GM19463 (cell line): ENCODE results near the gene CKM.
"Not testable (repeated sequence)": the region's sequence is repeated elsewhere in the genome, so short reads cannot be mapped to it uniquely, and the experiment has no call there.

ENCODE experiments used
- ATAC-seq: cut with Tn5 transposase; IDR thresholded peaks from one replicate; pipeline ENCODE4 v1.9.1; 2021; ENCODE audit warnings: mild to moderate bottlenecking, moderate library complexity; ENCODE audit not compliant: unreplicated experiment

The CKM gene

DNA sequence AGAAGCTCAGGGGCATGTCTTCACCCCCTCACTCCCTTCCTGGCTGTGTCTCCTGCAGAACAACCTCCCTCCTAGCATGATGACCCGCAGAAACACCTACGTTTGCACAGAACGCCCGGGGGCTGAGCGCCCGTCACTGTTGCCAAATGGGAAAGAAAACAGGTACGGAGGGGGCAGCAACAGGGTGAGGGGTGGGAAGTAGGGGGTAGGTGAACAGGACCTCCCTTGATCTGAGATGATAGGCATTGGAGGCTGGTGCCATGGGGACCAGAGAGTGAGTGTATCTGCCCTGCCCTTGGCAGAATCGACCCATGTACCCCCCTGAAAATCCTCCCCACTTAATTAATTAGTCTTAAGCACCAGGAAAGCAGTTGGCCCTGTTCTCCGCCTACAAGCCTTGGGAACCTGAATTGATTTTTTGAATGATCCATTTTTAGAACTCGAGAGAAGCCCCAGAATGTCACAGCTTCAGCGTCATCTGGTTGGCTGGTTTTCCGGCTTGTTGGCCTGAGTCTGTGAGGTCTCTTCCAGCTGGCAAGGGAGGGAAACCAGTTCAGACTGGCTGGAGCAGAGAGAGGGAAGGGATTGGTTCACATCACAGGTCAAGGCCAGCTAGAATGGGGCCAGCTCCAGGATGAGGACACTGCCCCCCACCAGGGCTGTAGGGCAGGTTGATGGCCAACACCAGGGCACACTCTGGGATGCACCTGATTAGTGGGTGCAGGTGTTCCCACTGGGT lies 28.2 kb downstream of the CKM start:
- no peak for ATAC-seq

DNA sequence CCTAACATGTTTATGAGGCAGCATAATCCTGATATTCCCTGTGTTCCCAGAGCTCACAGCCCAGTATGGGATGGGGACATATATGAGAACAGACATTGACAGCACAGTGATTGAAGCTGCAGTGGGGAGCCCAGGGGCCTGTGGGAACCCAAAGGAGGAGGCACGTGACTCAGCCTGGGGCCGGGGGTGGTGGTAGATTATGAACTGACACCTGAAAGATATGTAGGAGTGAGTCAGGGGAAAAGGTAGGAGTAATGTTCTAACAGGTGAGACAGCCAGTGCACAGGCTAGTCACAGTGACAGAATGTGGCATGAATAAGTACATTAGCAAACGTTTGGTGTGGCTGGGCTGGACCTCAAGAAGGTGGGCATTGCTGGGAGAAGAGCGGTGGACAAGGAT lies 29.0 kb downstream of the CKM start:
- no peak for ATAC-seq

DNA sequence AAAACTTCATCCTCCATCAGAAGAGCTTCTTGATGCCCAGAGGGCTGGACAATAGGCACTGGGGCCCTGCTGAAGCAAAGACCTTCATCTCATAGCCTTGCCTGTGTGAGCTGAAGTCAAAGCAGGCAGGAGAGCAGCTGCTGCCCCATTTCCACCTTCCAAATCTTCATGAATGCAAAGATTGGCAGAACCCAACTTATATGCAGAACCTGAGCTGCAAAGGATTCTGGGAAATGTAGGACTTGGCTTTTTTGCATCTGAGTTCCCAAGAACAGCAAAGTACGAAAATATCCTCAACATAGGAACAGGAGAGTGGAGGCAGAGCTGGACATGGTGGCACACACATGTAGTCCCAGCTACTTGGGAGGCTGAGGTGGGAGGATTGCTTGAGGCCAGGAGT lies 30.8 kb downstream of the CKM start:
- no peak for ATAC-seq

DNA sequence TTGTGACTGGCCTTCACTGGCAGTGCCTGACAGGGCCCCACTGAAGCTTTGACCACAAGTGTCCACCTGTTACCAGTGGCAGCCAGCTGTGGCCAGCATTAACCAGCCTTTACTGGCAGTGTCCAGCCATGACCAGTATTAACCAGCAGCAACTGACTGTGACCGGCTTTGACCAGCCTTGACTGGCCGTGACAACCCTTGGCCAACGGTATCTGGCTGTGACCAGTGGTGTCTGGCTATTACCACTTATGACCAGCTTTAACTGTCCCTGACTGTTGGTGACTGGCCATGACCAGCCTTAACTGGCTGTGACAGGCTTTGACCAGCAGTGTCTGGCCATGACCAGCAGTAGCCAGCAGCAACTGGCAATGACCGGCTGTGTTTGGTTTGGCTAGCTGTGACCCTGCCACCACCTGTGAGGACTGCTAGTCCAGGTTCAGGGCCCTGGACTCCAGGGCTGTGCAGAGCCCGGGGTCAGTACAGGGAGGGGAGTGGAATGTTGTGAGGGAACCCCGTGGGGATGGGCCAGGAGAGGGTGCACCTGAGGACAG lies 32.2 kb downstream of the CKM start:
- no peak for ATAC-seq

DNA sequence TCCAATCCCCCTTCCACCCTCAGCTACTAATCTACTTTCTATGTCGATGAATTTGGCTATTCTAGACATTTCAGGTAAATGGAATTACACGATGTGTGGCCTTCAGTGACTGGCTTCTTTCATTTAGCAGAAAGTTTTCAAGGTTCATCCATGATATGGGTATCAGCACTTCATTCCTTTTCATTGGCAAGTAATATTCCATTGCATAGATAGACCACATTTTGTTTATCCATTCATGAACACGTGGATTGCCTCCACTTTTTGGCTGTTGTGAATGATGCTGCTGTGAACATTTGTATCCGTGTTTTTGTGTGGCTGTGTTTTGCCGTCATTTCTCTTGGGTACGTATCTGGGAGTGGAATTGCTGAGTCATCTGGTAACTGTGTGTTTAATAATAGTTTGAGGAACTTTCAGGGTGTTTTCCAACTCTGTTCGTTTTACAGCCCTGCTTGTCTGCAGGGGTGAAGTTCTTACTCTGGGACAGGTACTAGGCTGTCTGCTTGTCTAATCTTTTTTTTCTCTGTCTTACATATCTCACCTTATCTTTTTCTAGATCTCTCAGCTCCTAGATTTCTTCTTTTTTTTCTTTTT lies 39.1 kb downstream of the CKM start:
- ATAC-seq = no peak

DNA sequence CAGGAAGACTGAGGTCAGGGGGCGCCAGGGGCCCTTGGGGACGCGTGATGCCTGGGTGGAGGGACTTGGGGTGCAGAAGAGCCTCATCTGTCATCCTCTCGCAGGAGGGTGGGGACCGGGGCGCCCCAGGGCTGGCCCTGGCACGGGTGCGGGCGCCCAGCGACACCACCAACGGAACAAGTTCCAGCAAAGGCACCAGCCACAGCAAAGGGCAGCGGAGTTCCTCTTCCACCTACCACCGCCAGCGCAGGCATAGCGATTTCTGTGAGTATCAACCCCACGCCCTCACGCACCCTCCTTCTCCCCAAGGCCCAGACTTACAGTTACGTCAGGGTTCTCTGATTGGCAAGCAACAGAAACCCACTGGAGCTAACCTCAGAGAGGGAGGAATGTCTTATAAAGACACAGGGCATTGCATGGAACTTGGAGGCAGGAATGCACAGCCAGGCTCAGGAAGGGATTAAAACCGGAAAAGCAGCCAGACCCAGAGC lies 42.2 kb downstream of the CKM start:
- no peak for ATAC-seq

DNA sequence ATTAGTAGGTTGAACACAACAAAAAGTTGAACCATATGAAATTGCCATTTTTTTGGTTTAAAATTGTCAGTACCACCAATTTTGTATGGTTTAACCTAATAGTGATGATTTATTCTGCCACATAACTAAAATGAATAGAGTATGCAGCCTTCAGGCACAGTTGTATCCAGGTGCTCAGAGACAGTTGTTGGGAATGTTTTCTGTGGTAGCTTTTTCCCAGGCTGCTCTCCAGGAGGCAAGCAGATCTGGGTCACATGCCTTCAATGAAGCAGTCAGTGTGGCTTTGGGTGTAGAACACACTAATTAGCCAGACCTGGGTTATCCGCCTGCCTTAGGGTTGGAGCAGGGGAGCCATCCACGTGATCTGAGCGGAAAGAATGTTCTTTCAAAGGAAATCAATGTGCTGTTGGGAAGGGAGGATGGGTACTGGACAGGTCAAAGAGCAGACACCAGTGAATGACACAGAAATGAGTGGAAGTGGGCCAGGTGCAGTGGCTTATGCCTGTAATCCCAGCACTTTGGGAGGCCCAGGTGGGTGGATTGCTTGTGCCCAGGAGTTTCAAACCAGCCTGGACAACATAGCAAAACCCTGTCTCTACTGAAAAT lies 43.0 kb downstream of the CKM start:
- ATAC-seq = no peak

DNA sequence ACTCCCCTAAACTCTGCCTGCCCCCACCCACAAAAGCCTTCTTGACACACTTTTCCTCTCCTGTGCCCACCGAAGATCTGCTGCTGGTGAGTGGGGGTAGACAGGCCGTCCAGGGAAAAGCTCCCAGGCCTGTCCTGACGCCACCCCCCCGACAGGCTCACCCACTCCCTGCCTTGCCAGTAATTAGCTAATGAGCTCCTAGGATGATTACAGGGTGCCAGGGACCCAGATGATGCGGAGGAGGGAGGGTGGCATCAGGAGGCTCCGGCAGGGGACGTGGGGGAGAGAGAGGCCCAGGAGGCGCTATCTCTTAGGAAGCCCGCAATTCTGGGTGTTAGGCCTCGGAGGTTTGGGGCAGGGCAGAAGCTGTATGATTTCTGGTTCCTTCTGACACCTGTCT lies 44.6 kb downstream of the CKM start:
- no peak for ATAC-seq

DNA sequence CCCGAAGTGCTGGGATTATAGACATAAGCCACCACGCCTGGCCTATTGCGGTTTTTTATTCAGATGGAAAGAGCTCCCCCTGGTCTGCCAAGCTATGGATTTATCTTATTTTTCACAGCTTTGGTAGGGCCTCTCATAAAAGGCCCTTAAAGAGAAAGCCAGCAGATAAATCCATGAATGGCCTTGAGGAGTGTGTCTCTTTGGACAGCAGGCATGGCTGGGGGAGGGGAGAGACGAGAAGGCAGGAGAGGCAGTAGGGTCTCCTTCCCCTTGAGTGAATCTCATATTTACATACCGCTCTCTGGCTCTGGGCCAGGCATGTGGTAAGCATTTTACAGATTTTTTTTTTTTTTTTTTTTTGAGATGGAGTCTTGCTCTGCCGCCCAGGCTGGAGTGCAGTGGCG lies 46.4 kb downstream of the CKM start:
- ATAC-seq = no peak

DNA sequence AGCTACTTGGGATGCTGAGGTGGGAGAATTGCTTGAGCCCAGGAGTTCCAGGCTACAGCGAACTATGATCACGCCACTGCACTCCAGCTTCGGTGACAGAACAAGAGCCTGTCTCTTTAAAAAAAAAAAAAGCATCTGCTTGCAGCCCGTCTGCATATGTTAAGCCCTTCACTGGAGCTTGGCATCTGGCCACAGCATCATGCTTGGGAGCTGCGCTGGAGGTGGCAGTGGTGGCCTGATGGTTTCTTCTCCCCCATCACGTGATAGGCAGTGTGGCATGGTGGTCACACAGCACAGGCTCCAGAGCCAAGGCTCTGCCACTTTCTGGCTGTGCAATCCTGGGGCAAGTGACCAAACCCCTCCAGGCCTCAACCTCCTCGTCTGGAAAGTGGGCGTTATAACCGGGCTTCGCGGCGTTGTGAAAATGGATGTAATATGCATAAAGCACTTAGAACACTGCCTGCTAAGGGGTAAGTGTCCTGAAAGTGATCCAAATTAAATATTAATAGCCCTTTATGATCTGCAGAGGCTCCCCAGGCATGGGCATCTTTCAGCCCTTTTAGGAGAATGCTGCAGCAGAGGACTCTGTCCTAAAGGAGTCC lies 47.2 kb downstream of the CKM start:
- no peak for ATAC-seq

DNA sequence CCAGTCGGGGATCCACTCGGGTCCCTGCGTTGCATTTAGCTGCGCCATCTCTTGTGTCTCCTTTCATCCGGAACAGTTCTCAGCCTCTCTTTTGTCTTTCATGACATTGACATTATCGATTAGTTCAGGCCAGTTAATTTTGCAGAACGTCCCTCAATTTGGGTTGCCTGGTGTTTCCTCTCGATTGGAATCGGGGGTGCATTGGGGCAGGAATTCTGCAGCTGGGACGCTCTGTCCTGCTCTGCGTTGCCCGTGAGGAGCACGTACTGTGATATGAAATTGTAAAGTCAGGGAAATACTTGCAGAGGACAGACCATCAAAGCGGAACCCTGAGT lies 49.2 kb downstream of the CKM start:
- no peak for ATAC-seq

DNA sequence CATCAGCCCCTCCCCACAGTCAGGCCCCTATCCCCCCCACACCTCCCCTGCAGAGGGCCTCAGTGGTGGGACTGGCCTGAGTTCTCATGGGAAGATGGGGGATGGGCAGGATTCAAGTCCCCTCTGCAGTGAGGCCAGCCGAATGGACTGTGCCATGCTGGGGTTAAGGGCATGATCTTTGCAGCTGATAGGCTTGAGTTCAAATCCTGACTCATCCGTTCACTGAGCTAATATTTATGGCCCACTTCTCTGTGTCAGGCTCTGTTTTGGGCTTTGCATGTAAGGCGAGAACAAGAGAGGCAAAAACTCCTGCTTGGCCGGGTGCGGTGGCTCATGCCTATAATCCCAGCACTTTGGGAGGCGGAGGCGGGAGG lies 51.0 kb downstream of the CKM start:
- no peak for ATAC-seq

DNA sequence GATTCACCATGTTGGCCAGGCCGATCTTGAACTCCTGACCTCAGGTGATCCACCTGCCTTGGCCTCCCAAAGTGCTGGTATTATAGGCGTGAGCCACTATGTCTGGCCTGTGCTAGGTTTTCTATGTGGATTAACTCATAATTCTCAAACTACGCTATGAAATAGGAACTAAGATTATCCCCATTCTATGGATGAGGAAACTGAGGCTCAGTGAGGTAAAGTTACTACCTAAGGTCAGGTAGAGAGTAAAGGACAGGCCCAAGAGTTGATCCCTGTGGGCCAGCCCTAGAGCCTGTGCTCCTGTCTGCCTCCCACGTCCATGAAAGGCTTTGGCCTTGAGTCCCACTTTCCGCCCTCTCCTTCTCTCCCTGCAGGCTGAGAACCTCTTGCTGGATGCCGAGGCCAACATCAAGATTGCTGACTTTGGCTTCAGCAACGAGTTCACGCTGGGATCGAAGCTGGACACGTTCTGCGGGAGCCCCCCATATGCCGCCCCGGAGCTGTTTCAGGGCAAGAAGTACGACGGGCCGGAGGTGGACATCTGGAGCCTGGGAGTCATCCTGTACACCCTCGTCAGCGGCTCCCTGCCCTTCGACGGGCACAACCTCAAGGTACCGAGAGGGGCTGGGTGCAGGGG lies 51.5 kb downstream of the CKM start:
- ATAC-seq = no peak

DNA sequence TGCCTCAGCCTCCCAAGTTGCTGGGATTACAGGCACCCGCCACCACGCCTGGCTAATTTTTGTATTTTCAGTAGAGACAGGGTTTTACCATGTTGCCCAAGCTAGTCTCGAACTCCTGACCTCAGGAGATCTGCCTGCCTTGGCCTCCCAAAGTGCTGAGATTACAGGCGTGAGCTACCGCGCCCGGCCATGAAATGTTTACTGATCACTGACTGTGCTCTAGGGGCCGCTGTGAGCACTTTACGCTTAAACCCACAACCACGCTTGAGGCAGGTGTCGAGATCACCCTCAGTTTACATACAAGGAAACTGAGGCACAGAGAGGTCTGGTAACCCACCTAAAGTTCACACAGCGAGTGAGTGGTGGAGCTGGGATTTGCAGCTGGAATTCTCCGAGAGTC lies 52.7 kb downstream of the CKM start:
- ATAC-seq = not testable (repeated sequence)

DNA sequence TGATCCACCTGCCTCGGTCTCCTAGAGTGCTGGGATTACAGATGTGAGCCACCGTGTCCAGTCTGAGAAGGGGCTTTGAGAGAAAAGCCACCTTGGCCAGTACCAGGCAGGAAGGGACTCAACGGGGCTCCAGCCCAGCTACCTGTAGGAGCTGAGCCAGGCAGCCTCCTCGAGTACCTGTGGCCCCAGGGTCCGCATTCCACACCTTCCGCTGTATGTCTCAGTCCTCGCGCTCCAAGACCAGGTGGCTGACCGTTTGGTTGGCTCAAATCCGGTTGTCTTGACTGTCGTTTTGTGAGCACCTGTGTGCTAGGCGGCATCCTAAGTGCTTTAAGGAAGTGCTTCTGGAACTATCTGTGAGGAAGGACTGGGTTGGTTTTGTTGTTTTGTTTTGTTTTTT lies 55.4 kb downstream of the CKM start:
- no peak for ATAC-seq

DNA sequence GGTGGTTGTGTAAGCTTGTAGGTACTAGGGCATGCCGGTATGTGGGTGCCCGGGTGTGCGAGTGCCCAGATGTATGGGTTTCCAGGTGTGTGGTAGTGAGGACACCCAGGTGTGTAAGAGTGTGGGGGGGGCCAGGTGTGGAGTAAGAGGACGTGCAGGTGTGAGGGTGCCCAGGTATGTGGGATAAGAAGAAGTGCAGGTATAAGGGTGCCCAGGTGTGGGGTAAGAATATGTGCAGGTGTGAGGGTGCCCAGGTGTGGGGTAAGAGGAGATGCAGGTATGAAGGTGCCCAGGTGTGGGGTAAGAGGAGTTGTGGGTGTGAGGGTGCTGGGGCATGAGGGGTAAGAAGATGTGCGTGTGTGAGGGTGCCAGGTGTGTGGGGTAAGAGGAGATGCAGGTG lies 57.3 kb downstream of the CKM start:
- ATAC-seq = no peak

DNA sequence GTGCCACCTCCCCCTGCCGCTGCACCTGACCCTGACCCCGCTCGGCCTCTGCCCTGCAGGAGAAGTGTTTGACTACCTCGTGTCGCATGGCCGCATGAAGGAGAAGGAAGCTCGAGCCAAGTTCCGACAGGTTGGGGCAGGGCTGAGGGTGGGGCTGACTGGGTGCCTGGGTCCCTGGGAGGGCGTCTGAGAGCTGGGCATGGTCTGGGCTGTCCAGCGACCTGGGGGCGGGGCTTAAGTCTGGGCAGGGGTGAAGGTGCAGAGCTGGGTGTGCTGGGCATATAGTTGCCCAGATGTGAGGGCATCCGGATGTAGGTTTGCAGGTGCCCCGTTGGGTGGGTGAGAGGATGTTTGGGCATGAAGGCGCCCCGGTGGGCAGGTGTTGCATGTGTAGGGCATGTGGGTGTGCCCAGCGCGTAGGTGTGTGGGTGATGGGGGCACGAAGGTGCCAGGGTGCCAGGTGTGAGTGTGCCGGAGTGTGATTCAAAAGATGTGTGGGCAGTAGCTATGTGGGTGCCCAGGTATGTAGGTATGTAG lies 57.8 kb downstream of the CKM start:
- no peak for ATAC-seq

DNA sequence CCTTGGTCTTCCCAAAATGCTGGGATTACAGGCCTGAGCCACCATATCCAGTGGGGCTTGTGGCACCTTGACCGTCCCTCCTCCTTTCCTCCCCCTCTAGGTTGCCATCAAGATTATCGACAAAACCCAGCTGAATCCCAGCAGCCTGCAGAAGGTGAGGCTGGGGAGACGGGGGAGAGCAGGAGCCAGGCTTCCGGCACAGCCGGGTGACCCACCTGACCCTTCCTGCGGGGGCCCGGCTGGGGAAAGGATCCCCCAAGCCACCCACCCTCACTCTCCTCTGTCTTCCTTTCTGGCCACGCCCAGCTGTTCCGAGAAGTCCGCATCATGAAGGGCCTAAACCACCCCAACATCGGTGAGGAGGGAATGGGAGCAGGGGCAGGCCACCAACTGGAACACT lies 59.7 kb downstream of the CKM start:
- no peak for ATAC-seq

DNA sequence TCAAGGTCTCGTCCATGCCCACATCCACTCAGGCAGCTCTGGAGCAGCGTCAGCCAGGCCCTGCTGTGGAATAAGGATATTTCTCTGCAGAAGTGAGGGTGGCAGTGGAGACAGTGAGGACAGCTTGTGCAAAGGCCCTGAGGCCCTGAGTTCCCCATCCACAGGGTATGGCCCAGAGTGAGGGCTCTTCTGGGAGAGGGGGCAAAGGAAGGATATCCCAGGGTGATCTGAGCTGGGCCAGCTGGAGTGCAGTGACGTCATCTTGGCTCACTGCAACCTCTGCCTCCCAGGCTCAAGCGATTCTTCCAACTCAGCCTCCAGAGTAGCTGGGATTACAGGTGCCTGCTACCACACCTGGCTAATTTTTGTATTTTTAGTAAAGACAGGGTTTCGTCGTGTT lies 60.1 kb downstream of the CKM start:
- no peak for ATAC-seq

DNA sequence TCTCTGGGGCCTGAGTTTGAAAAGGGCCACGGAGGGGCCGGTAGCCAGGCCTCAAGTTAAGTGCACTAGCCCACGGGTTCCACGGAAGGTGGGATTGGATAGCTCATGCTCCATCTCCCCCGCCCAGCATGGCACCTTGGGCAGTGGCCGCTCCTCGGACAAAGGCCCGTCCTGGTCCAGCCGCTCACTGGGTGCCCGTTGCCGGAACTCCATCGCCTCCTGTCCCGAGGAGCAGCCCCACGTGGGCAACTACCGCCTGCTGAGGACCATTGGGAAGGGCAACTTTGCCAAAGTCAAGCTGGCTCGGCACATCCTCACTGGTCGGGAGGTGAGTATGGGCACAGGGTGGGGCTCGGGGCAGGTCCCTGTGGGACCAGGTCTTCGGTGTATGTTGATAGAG lies 63.8 kb downstream of the CKM start:
- ATAC-seq = no peak

DNA sequence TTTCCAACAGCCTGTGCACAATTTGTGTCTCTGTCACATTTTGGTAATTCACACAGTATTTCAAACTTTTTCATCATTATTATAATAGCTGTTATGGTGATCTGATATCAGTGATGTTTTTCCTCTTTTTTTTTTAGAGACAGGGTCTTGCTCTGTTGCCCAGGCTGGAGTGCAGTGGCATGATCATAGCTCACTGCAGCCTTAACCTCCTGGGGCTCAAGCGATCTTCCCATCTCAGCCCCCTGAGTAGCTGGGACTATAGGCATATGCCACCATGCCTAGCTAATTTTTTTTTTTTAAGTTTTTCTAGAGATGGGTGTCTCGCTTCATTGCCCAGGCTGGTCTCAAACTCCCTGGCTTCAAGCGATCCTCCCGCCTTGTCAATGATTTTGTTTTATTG lies 65.8 kb downstream of the CKM start:
- ATAC-seq = no peak
